BJ (cell line): ENCODE data around the gene PRKCE. TPM values are rescaled to one million over a fixed set of nuclear protein-coding genes. Genes with fewer than 3 reads are reported as not detected.

Source experiments
- CTCF ChIA-PET: fragments of 350-600 bp; formaldehyde crosslinking; extraction: SDS; loops from one replicate; lab custom pipeline; 2021; ENCODE audit warnings: antibody characterized with exemption, inconsistent platforms; lab: Yijun Ruan, JAX
- POLR2A ChIA-PET: fragments of 300-600 bp; sonication (Branson Sonifier 250); formaldehyde crosslinking; extraction: SDS; loops from one replicate; lab custom pipeline; 2021; ENCODE audit warnings: antibody characterized with exemption; lab: Charles Lee
- DNase-seq: peaks from one replicate; pipeline ENCODE4 v3.0.0-alpha.2; 2011; ENCODE audit warnings: low read depth
- H3K27me3 ChIP-seq: 2 replicates; pipeline ENCODE4 v1.6.0; 2011; ENCODE audit warnings: low read length; ENCODE audit not compliant: control insufficient read depth, insufficient read depth
- H3K36me3 ChIP-seq: 2 replicates; pipeline ENCODE4 v1.5.1; 2011; ENCODE audit warnings: low read length; ENCODE audit not compliant: control insufficient read depth, insufficient read depth
- H3K4me3 ChIP-seq: 2 replicates; pipeline ENCODE4 v1.5.1; 2011; ENCODE audit warnings: low read depth, mild to moderate bottlenecking, control low read depth, low read length
- CTCF ChIP-seq: IDR thresholded peaks from 2 replicates; pipeline ENCODE4 v1.5.1; 2011; ENCODE audit warnings: low read depth, mild to moderate bottlenecking, control low read depth, inconsistent platforms, low read length, moderate library complexity; ENCODE audit not compliant: insufficient read depth
- polyA plus RNA-seq: library from polyadenylated mRNA; depleted of rRNA; stranded (reverse); fragments of >200 nt; gene quantifications from 2 replicates; pipeline ENCODE4 v1.2.3, GENCODE V29; 2011

The PRKCE gene
- polyA plus RNA-seq, 1 experiment = 19.7 TPM

GRCh38 chr2:45680351-45680967 is 29.0 kb downstream of the PRKCE start:
- TF ChIP-seq CTCF = no peak
- Histone ChIP-seq H3K36me3 (no peaks in the 10 kb centered on the region), H3K27me3 (no peaks in the 10 kb centered on the region), H3K4me3 (no peak overlapping the region)
- CTCF ChIA-PET = no interaction called here
- POLR2A ChIA-PET = no interaction called here
- DNase-seq = no peak

GRCh38 chr2:45681675-45682074 is 30.2 kb downstream of the PRKCE start:
- TF ChIP-seq CTCF = no peak
- no peak overlapping the region for H3K4me3 ChIP-seq
- no peaks in the 10 kb centered on the region for H3K36me3 ChIP-seq
- ChIA-PET POLR2A (no interaction called here), CTCF (no interaction called here)
- H3K27me3 ChIP-seq = no peaks in the 10 kb centered on the region
- peak; percentile 59 for DNase-seq

GRCh38 chr2:45683292-45683691 is 31.8 kb downstream of the PRKCE start:
- CTCF ChIA-PET = interaction anchor here (1.8 kb wide), 1 partner anchor 14 kb away, joined by 8 read pairs; no protein-coding TSS in a partner anchor
- Histone ChIP-seq H3K27me3 (no peaks in the 10 kb centered on the region), H3K4me3 (no peak overlapping the region), H3K36me3 (no peaks in the 10 kb centered on the region)
- no peak for TF ChIP-seq CTCF
- DNase-seq = no peak
- POLR2A ChIA-PET = no interaction called here

GRCh38 chr2:45684756-45685155 is 33.3 kb downstream of the PRKCE start:
- CTCF ChIA-PET = interaction anchor here (0.5 to 1.8 kb wide), 3 partner anchors 8 to 31 kb away, joined by 3 to 8 read pairs (median 3); no protein-coding TSS in a partner anchor
- no peak for TF ChIP-seq CTCF
- no peaks in the 10 kb centered on the region for H3K27me3 ChIP-seq
- H3K4me3 ChIP-seq = no peak overlapping the region
- POLR2A ChIA-PET = no interaction called here
- no peak for DNase-seq
- H3K36me3 ChIP-seq = no peaks in the 10 kb centered on the region

- no peak for DNase-seq
- POLR2A ChIA-PET = no interaction called here
- no peak overlapping the region for H3K4me3 ChIP-seq
- CTCF ChIA-PET = interaction anchor here (0.9 to 1.3 kb wide), 2 partner anchors 8 to 12 kb away, joined by 3 read pairs; no protein-coding TSS in a partner anchor
- no peaks in the 10 kb centered on the region for H3K27me3 ChIP-seq
- TF ChIP-seq CTCF = no peak
- H3K36me3 ChIP-seq = no peaks in the 10 kb centered on the region
Measured at GRCh38 chr2:45685260-45685659, 33.8 kb downstream of the PRKCE start.
